Mesothelial cell of epicardium (in vitro differentiated cells): ENCODE measurements around the gene RNF150. TPM values are rescaled to one million over a fixed set of nuclear protein-coding genes. Genes with fewer than 3 reads are reported as not detected.

Experiments
- DNase-seq, 2 experiments: peaks; one replicate each; pipeline ENCODE4 v3.0.0; 2021; ENCODE audit warnings: low spot score in 2 of 2; ENCODE audit not compliant: unreplicated experiment in 2 of 2
- H3K27ac Mint-ChIP-seq: 2 replicates; pipeline ENCODE4 v1.8.0; 2021; ENCODE audit warnings: mixed read lengths
- H3K27me3 Mint-ChIP-seq: 2 replicates; pipeline ENCODE4 v1.8.0; 2021; ENCODE audit warnings: low read depth, mixed read lengths
- H3K36me3 Mint-ChIP-seq: 2 replicates; pipeline ENCODE4 v1.8.0; 2021; ENCODE audit warnings: mixed read lengths
- H3K4me1 Mint-ChIP-seq: 2 replicates; pipeline ENCODE4 v1.8.0; 2021; ENCODE audit warnings: mixed read lengths
- H3K4me3 Mint-ChIP-seq: 2 replicates; pipeline ENCODE4 v1.8.0; 2021; ENCODE audit warnings: mild to moderate bottlenecking, moderate library complexity, mixed read lengths
- H3K9me3 Mint-ChIP-seq: 2 replicates; pipeline ENCODE4 v1.8.0; 2021; ENCODE audit warnings: mixed read lengths
- total RNA-seq: library from RNA; stranded (reverse); gene quantifications from 3 replicates; pipeline ENCODE4 v1.2.1, GENCODE V29; 2021
- TF ChIP-seq, protein P1 (sequence below): fragments of 200-600 bp; sonication (generic); IDR thresholded peaks from one replicate; pipeline ENCODE4 v1.5.0; 2021; ENCODE audit warnings: antibody characterized with exemption; ENCODE audit not compliant: unreplicated experiment

RNF150 gene
- total RNA-seq, 1 donor from 2014 or later, result 40.1 TPM

DNA sequence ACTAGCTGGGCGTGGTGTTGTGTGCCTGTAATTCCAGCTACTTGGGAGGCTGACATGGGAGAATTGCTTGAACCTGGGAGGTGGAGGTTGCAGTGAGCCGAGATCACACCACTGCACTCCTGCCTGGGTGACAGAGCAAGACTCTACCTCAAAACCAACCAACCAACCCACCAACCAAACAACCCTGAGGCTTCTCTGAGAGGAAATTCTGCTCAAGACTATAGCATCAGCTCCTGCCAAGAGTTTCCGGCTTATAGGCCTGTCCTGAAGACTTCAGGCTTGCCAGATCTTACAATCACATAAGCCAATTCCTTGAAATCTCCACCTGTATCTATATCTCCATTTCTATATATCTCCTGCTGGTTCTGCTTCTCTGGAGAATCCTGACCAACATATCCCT lies 203.3 kb downstream of the RNF150 start:
- Mint-ChIP-seq H3K36me3 (peaks cover 6% of the 10 kb centered on the region), H3K9me3 (peaks cover 4% of the 10 kb centered on the region), H3K4me3 (no peak overlapping the region), H3K27me3 (no peaks in the 10 kb centered on the region), H3K4me1 (peaks cover 29% of the 10 kb centered on the region), H3K27ac (no peak overlapping the region)
- TF ChIP-seq, protein P1, sequence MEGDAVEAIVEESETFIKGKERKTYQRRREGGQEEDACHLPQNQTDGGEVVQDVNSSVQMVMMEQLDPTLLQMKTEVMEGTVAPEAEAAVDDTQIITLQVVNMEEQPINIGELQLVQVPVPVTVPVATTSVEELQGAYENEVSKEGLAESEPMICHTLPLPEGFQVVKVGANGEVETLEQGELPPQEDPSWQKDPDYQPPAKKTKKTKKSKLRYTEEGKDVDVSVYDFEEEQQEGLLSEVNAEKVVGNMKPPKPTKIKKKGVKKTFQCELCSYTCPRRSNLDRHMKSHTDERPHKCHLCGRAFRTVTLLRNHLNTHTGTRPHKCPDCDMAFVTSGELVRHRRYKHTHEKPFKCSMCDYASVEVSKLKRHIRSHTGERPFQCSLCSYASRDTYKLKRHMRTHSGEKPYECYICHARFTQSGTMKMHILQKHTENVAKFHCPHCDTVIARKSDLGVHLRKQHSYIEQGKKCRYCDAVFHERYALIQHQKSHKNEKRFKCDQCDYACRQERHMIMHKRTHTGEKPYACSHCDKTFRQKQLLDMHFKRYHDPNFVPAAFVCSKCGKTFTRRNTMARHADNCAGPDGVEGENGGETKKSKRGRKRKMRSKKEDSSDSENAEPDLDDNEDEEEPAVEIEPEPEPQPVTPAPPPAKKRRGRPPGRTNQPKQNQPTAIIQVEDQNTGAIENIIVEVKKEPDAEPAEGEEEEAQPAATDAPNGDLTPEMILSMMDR, result no peak
- no peak for DNase-seq

- Mint-ChIP-seq H3K27me3 (no peaks in the 10 kb centered on the region), H3K4me3 (no peak overlapping the region), H3K9me3 (peaks cover 4% of the 10 kb centered on the region), H3K36me3 (peaks cover 14% of the 10 kb centered on the region), H3K27ac (no peak overlapping the region), H3K4me1 (peaks cover 20% of the 10 kb centered on the region)
- TF ChIP-seq, protein P1, result no peak
- no peak for DNase-seq
Observed at GRCh38 chr4:140928880-140929279, 204.4 kb downstream of the RNF150 start.

- DNase-seq, result no peak
- H3K4me3 Mint-ChIP-seq, result no peak overlapping the region
Observed at GRCh38 chr4:140926672-140927071, 206.6 kb downstream of the RNF150 start.

GRCh38 chr4:140925417-140925816 lies 207.9 kb downstream of the RNF150 start:
- H3K4me1 Mint-ChIP-seq, result peaks cover 11% of the 10 kb centered on the region
- no peak overlapping the region for H3K4me3 Mint-ChIP-seq
- TF ChIP-seq, protein P1, result no peak
- no peaks in the 10 kb centered on the region for H3K27me3 Mint-ChIP-seq
- no peaks in the 10 kb centered on the region for H3K9me3 Mint-ChIP-seq
- peaks cover 10% of the 10 kb centered on the region for H3K36me3 Mint-ChIP-seq
- H3K27ac Mint-ChIP-seq, result peak overlapping the region; percentile 39
- no peak for DNase-seq

More at GRCh38 chr4:140926672-140927071, 206.6 kb downstream of the RNF150 start:
- TF ChIP-seq, protein P1, result no peak
- H3K36me3 Mint-ChIP-seq, result peaks cover 12% of the 10 kb centered on the region
- no peaks in the 10 kb centered on the region for H3K27me3 Mint-ChIP-seq
- no peaks in the 10 kb centered on the region for H3K9me3 Mint-ChIP-seq
- H3K27ac Mint-ChIP-seq, result peak overlapping the region; percentile 31
- H3K4me1 Mint-ChIP-seq, result peaks cover 15% of the 10 kb centered on the region

DNA sequence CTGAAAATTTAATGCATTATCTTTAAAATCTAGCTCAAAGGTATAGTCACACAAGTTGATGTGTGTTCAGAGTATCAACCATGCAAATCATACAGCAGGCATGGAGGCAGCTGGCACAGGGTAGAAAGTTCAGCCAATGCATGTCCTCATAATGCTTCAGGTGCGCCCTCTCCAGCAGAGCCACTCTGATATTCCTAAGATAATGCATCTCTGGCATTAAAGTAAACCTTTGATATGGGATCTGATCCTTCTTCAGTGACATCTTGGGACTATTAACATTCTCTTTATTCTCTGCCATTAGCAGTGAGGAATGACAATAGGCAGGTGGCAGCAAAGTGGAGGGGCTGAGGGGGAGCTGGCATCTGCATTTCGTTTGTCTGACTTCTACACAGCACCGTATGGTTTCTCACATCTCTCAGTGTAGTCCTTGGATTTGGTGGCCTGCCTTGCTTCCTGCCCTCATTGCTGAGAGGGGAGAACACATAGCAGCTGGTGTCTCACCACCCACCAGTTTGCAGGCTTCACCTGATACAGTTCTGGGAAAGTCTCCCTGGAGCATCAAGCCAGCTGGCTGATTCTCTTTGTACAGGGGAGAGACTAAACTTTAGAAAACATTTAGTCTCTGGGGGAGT lies 208.4 kb downstream of the RNF150 start:
- Mint-ChIP-seq H3K36me3 (peaks cover 10% of the 10 kb centered on the region), H3K27ac (no peak overlapping the region), H3K4me1 (peaks cover 11% of the 10 kb centered on the region), H3K27me3 (no peaks in the 10 kb centered on the region), H3K9me3 (no peaks in the 10 kb centered on the region), H3K4me3 (no peak overlapping the region)
- TF ChIP-seq, protein P1, result no peak
- no peak for DNase-seq
